ENCODE measurements around the gene DGCR2.

DNA sequence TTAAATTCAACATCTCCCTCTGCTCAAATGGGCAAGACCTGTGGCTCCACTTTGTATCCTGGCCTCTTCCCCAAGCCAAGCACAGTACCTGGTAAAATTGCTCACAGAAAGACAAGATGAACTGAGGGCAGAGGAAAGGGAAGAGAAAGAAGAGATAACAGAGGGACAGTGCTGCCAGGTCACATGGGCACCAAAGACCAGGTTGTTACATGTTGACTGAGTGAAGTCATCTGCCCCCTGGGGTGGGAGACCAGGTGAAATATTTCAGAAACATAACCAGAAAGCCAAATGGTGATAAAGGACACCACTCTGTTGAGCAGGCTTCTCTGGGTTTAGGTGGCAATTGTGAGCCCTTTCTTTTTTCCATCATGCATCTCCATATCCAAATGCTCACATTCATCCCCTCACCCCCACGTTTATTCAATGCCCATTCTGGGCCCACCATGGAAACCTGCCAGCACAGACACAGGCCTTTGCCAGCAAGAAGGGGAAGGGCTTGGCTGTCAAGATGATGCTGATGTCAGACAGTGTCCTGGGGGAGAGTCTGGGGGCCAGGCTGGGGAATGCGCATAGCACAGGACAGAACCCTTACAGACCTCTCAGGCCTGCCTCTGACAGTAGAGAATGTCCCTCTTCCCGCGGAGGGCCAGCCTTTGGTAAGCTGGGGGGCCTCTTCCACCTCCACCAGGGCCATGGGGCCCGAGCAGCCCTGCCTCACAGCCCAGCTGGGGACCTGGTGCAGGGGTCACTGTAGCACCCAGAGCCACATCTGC, 51.6 kb downstream of the DGCR2 start:
- TF ChIP-seq, protein P1, sequence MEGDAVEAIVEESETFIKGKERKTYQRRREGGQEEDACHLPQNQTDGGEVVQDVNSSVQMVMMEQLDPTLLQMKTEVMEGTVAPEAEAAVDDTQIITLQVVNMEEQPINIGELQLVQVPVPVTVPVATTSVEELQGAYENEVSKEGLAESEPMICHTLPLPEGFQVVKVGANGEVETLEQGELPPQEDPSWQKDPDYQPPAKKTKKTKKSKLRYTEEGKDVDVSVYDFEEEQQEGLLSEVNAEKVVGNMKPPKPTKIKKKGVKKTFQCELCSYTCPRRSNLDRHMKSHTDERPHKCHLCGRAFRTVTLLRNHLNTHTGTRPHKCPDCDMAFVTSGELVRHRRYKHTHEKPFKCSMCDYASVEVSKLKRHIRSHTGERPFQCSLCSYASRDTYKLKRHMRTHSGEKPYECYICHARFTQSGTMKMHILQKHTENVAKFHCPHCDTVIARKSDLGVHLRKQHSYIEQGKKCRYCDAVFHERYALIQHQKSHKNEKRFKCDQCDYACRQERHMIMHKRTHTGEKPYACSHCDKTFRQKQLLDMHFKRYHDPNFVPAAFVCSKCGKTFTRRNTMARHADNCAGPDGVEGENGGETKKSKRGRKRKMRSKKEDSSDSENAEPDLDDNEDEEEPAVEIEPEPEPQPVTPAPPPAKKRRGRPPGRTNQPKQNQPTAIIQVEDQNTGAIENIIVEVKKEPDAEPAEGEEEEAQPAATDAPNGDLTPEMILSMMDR (IDR thresholded peaks at IDR 0.05 in 8 of 11, conservative IDR thresholded peaks at IDR 0.05 in 3 of 11): no peak
- TF ChIP-seq POLR2A (IDR thresholded peaks at IDR 0.05): no peak
- TF ChIP-seq POLR2AphosphoS5 (IDR thresholded peaks at IDR 0.05): no peak

Measured in spleen (tissue), 7 donors.